ENCODE measurements around the gene HMX2. TPM values are rescaled to one million over a fixed set of nuclear protein-coding genes. Genes with fewer than 3 reads are reported as not detected.

The HMX2 gene
- total and polyA plus RNA-seq, 2 of the 13 experiments (the other 11 are each of a cell fraction or from before 2014, with no cell fraction given), result not detected

DNA sequence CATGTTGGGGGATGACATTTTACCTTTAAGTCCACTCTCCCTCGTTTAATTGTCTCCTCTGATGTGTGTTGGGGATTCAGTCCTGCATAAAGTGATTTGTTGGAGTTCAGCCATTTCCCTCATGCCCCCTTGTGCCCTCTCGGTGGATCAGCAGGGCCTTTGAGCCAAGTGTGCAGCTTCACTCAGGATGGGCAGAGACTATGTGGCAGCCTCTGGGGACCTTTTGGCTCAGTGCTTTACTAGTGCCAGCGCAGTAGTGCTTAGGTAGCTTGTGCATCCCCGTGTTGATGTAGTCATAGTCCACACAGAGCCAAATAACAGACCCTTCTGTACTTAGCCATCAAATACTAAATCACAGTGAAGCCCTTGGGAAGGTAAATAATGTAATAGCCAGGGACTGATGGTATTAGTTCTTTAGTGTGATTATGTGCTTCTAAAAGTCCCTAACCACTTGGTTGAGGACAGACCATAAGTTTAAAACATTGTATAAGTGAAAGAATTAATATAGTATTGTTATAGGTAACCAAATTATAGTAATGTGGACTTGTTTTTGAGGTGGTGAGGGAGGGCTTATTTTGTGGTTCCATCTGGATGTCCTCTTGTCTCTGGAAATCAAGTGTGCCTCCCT lies 17.6 kb downstream of the HMX2 start:
- 92% methylated on average over 4 of the region's 4 CpGs for WGBS (ENCODE audit: low lambda C conversion rate)
- ATAC-seq, result peak; percentile 72

More for the DNA sequence above, 17.6 kb downstream of the HMX2 start:
- Histone ChIP-seq H3K4me1 (ENCODE audit: insufficient read depth, low read length) (peaks cover 9% of the 10 kb centered on the region), H2AFZ (ENCODE audit: low read length) (no peak overlapping the region), H4K20me1 (ENCODE audit: insufficient read depth, low read length) (peaks cover 3% of the 10 kb centered on the region; the same call in 1 of the 2 replicates), H3K4me2 (ENCODE audit: low read depth, low read length) (no peak overlapping the region), H3K9ac (ENCODE audit: insufficient read depth, low read depth, low read length) (no peak overlapping the region), H3K27me3 (ENCODE audit: control insufficient read depth in 1 of 2, insufficient read depth in 2 of 2, low read length in 2 of 2) (no peaks in the 10 kb centered on the region), H3K4me3 (replicated peaks in 1 of 3; ENCODE audit: insufficient read depth in 1 of 3, low read depth in 2 of 3, low read length in 3 of 3) (no peak overlapping the region), H3K36me3 (replicated peaks in 1 of 2; ENCODE audit: control insufficient read depth in 1 of 2, insufficient read depth in 2 of 2, low read length in 2 of 2) (peaks cover 20 to 54% of the 10 kb centered on the region in 2 experiments), H3K27ac (ENCODE audit: extremely low read length, insufficient read depth, low read length) (no peak overlapping the region), H3K79me2 (ENCODE audit: insufficient read depth, low read length) (peaks cover 7% of the 10 kb centered on the region), H3K9me3 (ENCODE audit: low read length) (no peaks in the 10 kb centered on the region)
- in situ Hi-C loops (cut with HindIII; ENCODE audit: extremely low pct_ligation_motif_present, low pct_unique_long_range_greater_than_20kb), result no loop called here
- intact Hi-C loops (cut with micrococcal nuclease; ENCODE audit: unreplicated experiment), result loop anchor here (1.0 kb wide), 1 partner anchor 32 kb away; no protein-coding TSS in a partner anchor
- CTCF ChIA-PET (ENCODE audit: low intra/inter-chr PET ratio, low total read pairs), result interaction anchor here (0.9 kb wide), 1 partner anchor 32 kb away, joined by 4 read pairs; no protein-coding TSS in a partner anchor
- POLR2A ChIA-PET, result no interaction called here
- no peak for FAIRE-seq
- TF ChIP-seq ZNF773 (CRISPR knock-in tag; IDR thresholded peaks at IDR 0.05; ENCODE audit: borderline replicate concordance) (no peak), CTCF (CRISPR knock-in tag; IDR thresholded peaks at IDR 0.05) (peak; percentile 32), AFF4 (CRISPR knock-in tag; IDR thresholded peaks at IDR 0.05) (no peak), RBM22 (optimal IDR thresholded peaks at IDR 0.05; ENCODE audit: low read length) (peak; percentile 90), ZNF251 (CRISPR knock-in tag; IDR thresholded peaks at IDR 0.05) (no peak), ZNF33B (CRISPR knock-in tag; IDR thresholded peaks at IDR 0.05) (no peak), SYNCRIP (IDR thresholded peaks at IDR 0.05; ENCODE audit: insufficient read depth, low read depth, low read length) (no peak), POLR2G (IDR thresholded peaks at IDR 0.05; ENCODE audit: low read depth, low read length) (peak; percentile 40; the same call in 1 of the 2 replicates), NRL (CRISPR knock-in tag; IDR thresholded peaks at IDR 0.05; ENCODE audit: borderline replicate concordance) (no peak), ZNF761 (CRISPR knock-in tag; conservative IDR thresholded peaks at IDR 0.05) (no peak)
- BruUV-seq (replicated peaks), result no TSS peak
- DNase-seq (ENCODE audit: low spot score), result no peak

Measured in HepG2 (cell line).